ENCODE measurements around the gene GPR137C. TPM values are rescaled to one million over a fixed set of nuclear protein-coding genes. Genes with fewer than 3 reads are reported as not detected.

GPR137C gene
- total and polyA plus RNA-seq, 2 of the 4 experiments (the other 2 are of a cell fraction) = 0.72 to 0.91 TPM

DNA sequence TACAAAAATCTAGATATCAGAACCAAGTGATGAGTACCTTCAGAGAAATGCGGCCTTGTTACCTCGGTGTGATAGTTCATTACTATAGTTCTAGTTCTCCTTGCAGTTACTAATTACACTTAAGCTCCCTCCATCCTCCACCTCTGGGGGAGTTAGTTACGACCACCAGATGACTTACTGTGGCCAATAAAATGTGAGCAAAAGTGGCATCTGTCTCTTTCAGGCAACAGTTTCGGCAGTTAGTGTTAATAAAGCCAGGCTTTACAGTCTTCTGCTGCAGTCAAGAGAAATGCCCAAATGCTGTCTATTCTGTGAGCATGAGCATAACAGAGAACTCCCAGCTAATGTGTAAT, 6.3 kb upstream of the GPR137C start:
- no peaks in the 10 kb centered on the region for H3K9me3 ChIP-seq (ENCODE audit: control insufficient read depth, insufficient read depth, low read length)
- H2BK120ac ChIP-seq (ENCODE audit: low read depth, low read length) = no peak overlapping the region
- no peaks in the 10 kb centered on the region for H3K4me1 ChIP-seq (ENCODE audit: control insufficient read depth, insufficient read depth, low read length)
- no peak overlapping the region for H2AK9ac ChIP-seq (replicated peaks; ENCODE audit: low read depth, low read length, poor library complexity)
- H4K5ac ChIP-seq (ENCODE audit: low read depth, low read length) = no peak overlapping the region
- H3K79me1 ChIP-seq (ENCODE audit: low read depth in 1 of 2, low read length in 2 of 2) = peaks cover 0 to 2% of the 10 kb centered on the region in 2 experiments; a peak in 1 of 4 replicates
- no peaks in the 10 kb centered on the region for H4K20me1 ChIP-seq (ENCODE audit: insufficient read depth, low read length)
- POLR2A ChIA-PET (ENCODE audit: unreplicated experiment) = no interaction called here
- H3K9ac ChIP-seq (ENCODE audit: low read depth, low read length) = no peak overlapping the region
- no peak overlapping the region for H3K4me2 ChIP-seq (ENCODE audit: low read depth, low read length)
- H2AFZ ChIP-seq (replicated peaks; ENCODE audit: low read length, poor library complexity) = no peak overlapping the region
- no peaks in the 10 kb centered on the region for H3K36me3 ChIP-seq (ENCODE audit: control insufficient read depth, insufficient read depth, low read length)
- no peak overlapping the region for H3K23ac ChIP-seq (ENCODE audit: low read depth, low read length)
- ATAC-seq (ENCODE audit: low read depth) (no peak), DNase-seq (no peak)
- H3K27me3 ChIP-seq (ENCODE audit: control insufficient read depth, insufficient read depth, low read length) = no peaks in the 10 kb centered on the region
- H3K27ac ChIP-seq (ENCODE audit: insufficient read depth, low read length) = no peak overlapping the region
- H4K8ac ChIP-seq (ENCODE audit: low read depth in 2 of 2, low read length in 2 of 2) = no peak overlapping the region
- H3K56ac ChIP-seq (ENCODE audit: extremely low read depth, insufficient read depth, low read length) = no peak overlapping the region
- no peak overlapping the region for H4K91ac ChIP-seq (ENCODE audit: insufficient read depth, low read depth, low read length)
- no peak overlapping the region for H3K4me3 ChIP-seq (ENCODE audit: insufficient read depth, low read depth, low read length)
- 72% methylated on average over 2 of the region's 4 CpGs; no CpG with 5 or more reads in 1 of the 2 experiments for WGBS, 2 experiments (ENCODE audit: extremely low coverage in 2 of 2, insufficient read length in 1 of 2)
- intact Hi-C loops (cut with micrococcal nuclease) (no loop called here), dilution Hi-C loops (cut with HindIII; ENCODE audit: low sequenced_read_pairs, unreplicated experiment) (no loop called here), in situ Hi-C loops (cut with MboI; ENCODE audit: low sequenced_read_pairs) (no loop called here)
- BruUV-seq (replicated peaks) = no TSS peak
- H3K18ac ChIP-seq (ENCODE audit: low read depth, low read length) = no peak overlapping the region
- TF ChIP-seq MXI1 (IDR thresholded peaks at IDR 0.05; ENCODE audit: borderline replicate concordance, low read depth, low read length) = no peak
- TF ChIP-seq NFE2L2 (IDR thresholded peaks at IDR 0.05; ENCODE audit: low read depth, low read length) = no peak
- no peak for TF ChIP-seq SMC3 (IDR thresholded peaks at IDR 0.05; ENCODE audit: low read depth, low read length)
- TF ChIP-seq RCOR1 (IDR thresholded peaks at IDR 0.05; ENCODE audit: insufficient replicate concordance, low read length) = no peak
- TF ChIP-seq FOS (IDR thresholded peaks at IDR 0.05; ENCODE audit: low read depth, low read length) = no peak
- TF ChIP-seq, protein P1, sequence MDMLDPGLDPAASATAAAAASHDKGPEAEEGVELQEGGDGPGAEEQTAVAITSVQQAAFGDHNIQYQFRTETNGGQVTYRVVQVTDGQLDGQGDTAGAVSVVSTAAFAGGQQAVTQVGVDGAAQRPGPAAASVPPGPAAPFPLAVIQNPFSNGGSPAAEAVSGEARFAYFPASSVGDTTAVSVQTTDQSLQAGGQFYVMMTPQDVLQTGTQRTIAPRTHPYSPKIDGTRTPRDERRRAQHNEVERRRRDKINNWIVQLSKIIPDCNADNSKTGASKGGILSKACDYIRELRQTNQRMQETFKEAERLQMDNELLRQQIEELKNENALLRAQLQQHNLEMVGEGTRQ (IDR thresholded peaks at IDR 0.05; ENCODE audit: low read depth, low read length) = no peak
- no peak for TF ChIP-seq CEBPB (IDR thresholded peaks at IDR 0.05; ENCODE audit: low read depth, low read length)
- no peak for TF ChIP-seq BHLHE40 (IDR thresholded peaks at IDR 0.05; ENCODE audit: low read depth, low read length)
- no peak for TF ChIP-seq MAFK (IDR thresholded peaks at IDR 0.05; ENCODE audit: low read depth, low read length)
- TF ChIP-seq MAZ (IDR thresholded peaks at IDR 0.05; ENCODE audit: borderline replicate concordance, low read depth, low read length) = no peak
- TF ChIP-seq ELK1 (IDR thresholded peaks at IDR 0.05; ENCODE audit: borderline replicate concordance, low read depth, low read length) = no peak
- TF ChIP-seq, protein P2, sequence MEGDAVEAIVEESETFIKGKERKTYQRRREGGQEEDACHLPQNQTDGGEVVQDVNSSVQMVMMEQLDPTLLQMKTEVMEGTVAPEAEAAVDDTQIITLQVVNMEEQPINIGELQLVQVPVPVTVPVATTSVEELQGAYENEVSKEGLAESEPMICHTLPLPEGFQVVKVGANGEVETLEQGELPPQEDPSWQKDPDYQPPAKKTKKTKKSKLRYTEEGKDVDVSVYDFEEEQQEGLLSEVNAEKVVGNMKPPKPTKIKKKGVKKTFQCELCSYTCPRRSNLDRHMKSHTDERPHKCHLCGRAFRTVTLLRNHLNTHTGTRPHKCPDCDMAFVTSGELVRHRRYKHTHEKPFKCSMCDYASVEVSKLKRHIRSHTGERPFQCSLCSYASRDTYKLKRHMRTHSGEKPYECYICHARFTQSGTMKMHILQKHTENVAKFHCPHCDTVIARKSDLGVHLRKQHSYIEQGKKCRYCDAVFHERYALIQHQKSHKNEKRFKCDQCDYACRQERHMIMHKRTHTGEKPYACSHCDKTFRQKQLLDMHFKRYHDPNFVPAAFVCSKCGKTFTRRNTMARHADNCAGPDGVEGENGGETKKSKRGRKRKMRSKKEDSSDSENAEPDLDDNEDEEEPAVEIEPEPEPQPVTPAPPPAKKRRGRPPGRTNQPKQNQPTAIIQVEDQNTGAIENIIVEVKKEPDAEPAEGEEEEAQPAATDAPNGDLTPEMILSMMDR (conservative IDR thresholded peaks at IDR 0.05; ENCODE audit: low read depth, low read length) = no peak
- no peak for TF ChIP-seq RAD21 (IDR thresholded peaks at IDR 0.05; ENCODE audit: low read length)
- no peak for TF ChIP-seq CHD1 (IDR thresholded peaks at IDR 0.05; ENCODE audit: low read depth, low read length)
- TF ChIP-seq RFX5 (IDR thresholded peaks at IDR 0.05; ENCODE audit: low read depth, low read length) = no peak
- no peak for TF ChIP-seq POLR2A (IDR thresholded peaks at IDR 0.05; ENCODE audit: low read depth, low read length)
- no peak overlapping the region for H3K14ac ChIP-seq (replicated peaks; ENCODE audit: low read depth, low read length)
- H2BK15ac ChIP-seq (ENCODE audit: low read depth, low read length) = no peak overlapping the region
- no peak overlapping the region for H3K4ac ChIP-seq (ENCODE audit: low read depth, low read length)
- CTCF ChIA-PET = no interaction called here
- H2BK20ac ChIP-seq (ENCODE audit: low read depth, low read length) = no peak overlapping the region
- H2BK5ac ChIP-seq (ENCODE audit: low read depth, low read length, poor library complexity, severe bottlenecking) = no peak overlapping the region
- no peaks in the 10 kb centered on the region; the same call in 1 of the 2 replicates for H3K9me1 ChIP-seq (ENCODE audit: insufficient read depth, low read length)
- no peak overlapping the region for H2AK5ac ChIP-seq (ENCODE audit: low read depth, low read length)
